Measurements from ENCODE around the gene ACTRT2. TPM values are rescaled to one million over a fixed set of nuclear protein-coding genes. Genes with fewer than 3 reads are reported as not detected.
A peak's percentile ranks its signal among the peaks of the same experiment; 100 is the strongest.

The ACTRT2 gene
- total RNA-seq, 4 donors from 2014 or later = not detected

DNA sequence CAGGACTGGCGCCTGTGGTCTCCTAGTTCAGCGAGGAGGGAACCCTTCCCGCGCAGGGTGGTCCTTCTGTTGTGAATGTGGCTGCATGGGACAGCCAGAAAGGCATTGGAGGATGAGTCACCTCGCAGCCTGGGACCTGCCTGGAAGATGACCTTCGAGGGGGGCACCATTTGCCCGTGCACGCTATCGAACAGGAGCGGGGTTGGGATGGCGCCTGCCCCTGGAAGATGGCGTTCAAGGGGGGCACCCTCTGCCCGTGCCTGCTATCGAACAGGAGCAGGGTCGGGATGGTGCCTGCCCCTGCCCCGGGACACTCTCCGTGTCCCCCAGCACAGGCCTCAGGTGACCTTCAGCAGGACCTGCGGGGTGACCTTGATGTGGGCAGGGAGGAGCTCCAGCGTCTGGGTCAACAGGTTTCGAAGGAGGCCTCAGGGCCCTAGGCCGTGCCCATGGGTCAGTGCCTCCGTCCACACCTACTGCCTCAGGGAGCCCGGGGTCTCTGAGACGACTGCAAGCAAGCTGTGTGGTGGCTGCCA is 1.7 kb upstream of the ACTRT2 start:
- H3K9me3 ChIP-seq = no peaks in the 10 kb centered on the region
- H3K27me3 ChIP-seq = no peaks in the 10 kb centered on the region
- no peaks in the 10 kb centered on the region for H3K36me3 ChIP-seq
- H3K4me3 ChIP-seq = no peak overlapping the region
- no peaks in the 10 kb centered on the region for H3K4me1 ChIP-seq
- DNase-seq = peak in 1 of 3 donors; percentile 41
- TF ChIP-seq, protein P1, sequence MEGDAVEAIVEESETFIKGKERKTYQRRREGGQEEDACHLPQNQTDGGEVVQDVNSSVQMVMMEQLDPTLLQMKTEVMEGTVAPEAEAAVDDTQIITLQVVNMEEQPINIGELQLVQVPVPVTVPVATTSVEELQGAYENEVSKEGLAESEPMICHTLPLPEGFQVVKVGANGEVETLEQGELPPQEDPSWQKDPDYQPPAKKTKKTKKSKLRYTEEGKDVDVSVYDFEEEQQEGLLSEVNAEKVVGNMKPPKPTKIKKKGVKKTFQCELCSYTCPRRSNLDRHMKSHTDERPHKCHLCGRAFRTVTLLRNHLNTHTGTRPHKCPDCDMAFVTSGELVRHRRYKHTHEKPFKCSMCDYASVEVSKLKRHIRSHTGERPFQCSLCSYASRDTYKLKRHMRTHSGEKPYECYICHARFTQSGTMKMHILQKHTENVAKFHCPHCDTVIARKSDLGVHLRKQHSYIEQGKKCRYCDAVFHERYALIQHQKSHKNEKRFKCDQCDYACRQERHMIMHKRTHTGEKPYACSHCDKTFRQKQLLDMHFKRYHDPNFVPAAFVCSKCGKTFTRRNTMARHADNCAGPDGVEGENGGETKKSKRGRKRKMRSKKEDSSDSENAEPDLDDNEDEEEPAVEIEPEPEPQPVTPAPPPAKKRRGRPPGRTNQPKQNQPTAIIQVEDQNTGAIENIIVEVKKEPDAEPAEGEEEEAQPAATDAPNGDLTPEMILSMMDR (IDR thresholded peaks at IDR 0.05) = no peak
- TF ChIP-seq POLR2A (IDR thresholded peaks at IDR 0.05) = no peak
- no peak overlapping the region for H3K27ac ChIP-seq

DNA sequence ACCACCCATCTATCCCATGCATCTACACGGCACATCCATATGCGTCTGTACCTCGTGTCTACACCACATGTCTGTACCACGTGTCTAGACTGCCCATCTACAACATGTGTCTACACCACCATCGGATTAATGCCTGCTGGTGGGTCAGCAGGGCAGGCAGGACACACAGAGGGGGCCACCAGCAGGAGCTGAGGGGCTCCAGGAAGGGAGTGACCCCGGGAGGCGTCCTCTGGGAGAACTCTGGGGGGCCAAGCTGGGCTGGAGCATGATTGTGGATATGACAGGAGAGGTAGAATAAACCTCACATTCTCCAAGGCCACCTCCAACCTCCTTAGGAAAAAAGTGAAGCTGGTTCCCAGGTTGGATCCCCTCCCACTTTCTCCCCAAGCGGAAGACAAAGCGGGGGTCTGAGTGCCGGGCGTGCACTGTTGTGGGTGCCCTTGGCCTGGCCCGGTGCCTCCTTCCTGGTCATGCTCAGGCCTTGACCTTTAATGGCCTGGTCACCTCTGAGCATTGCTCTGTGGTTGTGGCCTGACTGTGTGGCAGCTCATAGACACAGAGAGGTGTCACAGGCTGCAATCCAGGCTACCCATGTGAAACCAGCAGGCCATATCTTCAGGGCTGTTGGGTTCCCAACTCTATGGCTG is 881 bp upstream of the ACTRT2 start:
- Histone ChIP-seq H3K4me1 (no peaks in the 10 kb centered on the region), H3K27me3 (no peaks in the 10 kb centered on the region), H3K27ac (no peak overlapping the region), H3K36me3 (no peaks in the 10 kb centered on the region), H3K4me3 (no peak overlapping the region), H3K9me3 (no peaks in the 10 kb centered on the region)
- peak in 1 of 3 donors; percentile 42 for DNase-seq
- TF ChIP-seq, protein P1 (IDR thresholded peaks at IDR 0.05) = no peak
- TF ChIP-seq POLR2A (IDR thresholded peaks at IDR 0.05) = no peak

DNA sequence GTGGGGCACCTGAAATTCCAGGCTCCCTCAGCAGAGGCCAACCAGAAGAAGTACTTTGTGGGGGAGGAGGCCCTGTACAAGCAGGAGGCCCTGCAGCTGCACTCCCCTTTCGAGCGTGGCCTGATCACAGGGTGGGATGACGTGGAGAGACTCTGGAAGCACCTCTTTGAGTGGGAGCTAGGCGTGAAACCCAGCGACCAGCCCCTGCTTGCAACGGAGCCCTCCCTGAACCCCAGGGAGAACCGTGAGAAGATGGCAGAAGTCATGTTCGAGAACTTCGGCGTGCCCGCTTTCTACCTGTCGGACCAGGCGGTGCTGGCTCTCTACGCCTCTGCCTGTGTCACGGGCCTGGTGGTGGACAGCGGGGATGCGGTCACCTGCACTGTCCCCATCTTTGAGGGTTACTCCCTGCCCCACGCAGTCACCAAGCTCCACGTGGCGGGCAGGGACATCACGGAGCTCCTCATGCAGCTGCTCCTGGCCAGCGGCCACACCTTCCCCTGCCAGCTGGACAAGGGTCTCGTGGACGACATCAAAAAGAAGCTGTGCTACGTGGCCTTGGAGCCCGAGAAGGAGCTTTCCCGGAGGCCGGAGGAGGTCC is 634 bp downstream of the ACTRT2 start:
- H3K9me3 ChIP-seq = no peaks in the 10 kb centered on the region
- H3K27me3 ChIP-seq = no peaks in the 10 kb centered on the region
- DNase-seq = peak in 2 of 3 donors; percentile 36 to 41
- H3K4me3 ChIP-seq = no peak overlapping the region
- H3K4me1 ChIP-seq = no peaks in the 10 kb centered on the region
- H3K27ac ChIP-seq = no peak overlapping the region
- no peak for TF ChIP-seq POLR2A (IDR thresholded peaks at IDR 0.05)
- TF ChIP-seq, protein P1 (IDR thresholded peaks at IDR 0.05) = no peak
- H3K36me3 ChIP-seq = no peaks in the 10 kb centered on the region

GRCh38 chr1:3022511-3022973 is 1.3 kb downstream of the ACTRT2 start:
- no peak overlapping the region for H3K27ac ChIP-seq

GRCh38 chr1:3022976-3023375 is 1.7 kb downstream of the ACTRT2 start:
- Histone ChIP-seq H3K9me3 (no peaks in the 10 kb centered on the region), H3K27me3 (no peaks in the 10 kb centered on the region), H3K36me3 (no peaks in the 10 kb centered on the region), H3K4me3 (no peak overlapping the region), H3K4me1 (no peaks in the 10 kb centered on the region), H3K27ac (no peak overlapping the region)
- peak in 1 of 3 donors; percentile 27 for DNase-seq
- TF ChIP-seq, protein P1 (IDR thresholded peaks at IDR 0.05) = no peak
- TF ChIP-seq POLR2A (IDR thresholded peaks at IDR 0.05) = no peak

More at GRCh38 chr1:3022511-3022973, 1.3 kb downstream of the ACTRT2 start:
- Histone ChIP-seq H3K36me3 (no peaks in the 10 kb centered on the region), H3K9me3 (no peaks in the 10 kb centered on the region), H3K4me3 (no peak overlapping the region), H3K4me1 (no peaks in the 10 kb centered on the region), H3K27me3 (no peaks in the 10 kb centered on the region)
- DNase-seq = peak in 2 of 3 donors; percentile 29 to 33
- TF ChIP-seq, protein P1 (IDR thresholded peaks at IDR 0.05) = no peak
- TF ChIP-seq POLR2A (IDR thresholded peaks at IDR 0.05) = no peak

Measured in Peyer's patch (tissue), 4 donors.